K562 (cell line): ENCODE measurements around the gene ZNF680. TPM values are rescaled to one million over a fixed set of nuclear protein-coding genes. Genes with fewer than 3 reads are reported as not detected.

Experiments used
- CBX2 ChIP-seq: fragments of 200-600 bp; sonication (generic); IDR thresholded peaks from one replicate; pipeline ENCODE4 v1.6.1; 2012; ENCODE audit warnings: mild to moderate bottlenecking, low read length, inconsistent platforms; ENCODE audit not compliant: insufficient read depth, poor library complexity, severe bottlenecking
- CSDE1 ChIP-seq, 2 experiments: fragments of 450-650 bp; IDR thresholded peaks; 2 replicates each; pipeline ENCODE4 v1.6.1; 2016; ENCODE audit warnings: mild to moderate bottlenecking in 1 of 2
- HDAC3 ChIP-seq: fragments of 450-650 bp; IDR thresholded peaks from 2 replicates; pipeline ENCODE4 v1.6.1; 2018; ENCODE audit warnings: borderline replicate concordance, mild to moderate bottlenecking, moderate library complexity; ENCODE audit not compliant: partially characterized antibody
- NCOA6 ChIP-seq: fragments of 450-650 bp; IDR thresholded peaks from 2 replicates; pipeline ENCODE4 v1.6.1; 2017; ENCODE audit warnings: mild to moderate bottlenecking
- NFE2L1 ChIP-seq: fragments of 450-650 bp; IDR thresholded peaks from 2 replicates; pipeline ENCODE4 v1.6.1; 2016; ENCODE audit warnings: missing genetic modification characterization, low read depth, mild to moderate bottlenecking, missing compliant biosample characterization, moderate library complexity, borderline replicate concordance
- RHOXF2B ChIP-seq: fragments of 250-450 bp; sonication (Bioruptor Pico); conservative IDR thresholded peaks from 2 replicates; pipeline ENCODE4 v1.5.1; 2021
- TAF1 ChIP-seq: IDR thresholded peaks from 2 replicates; pipeline ENCODE4 v1.6.1; 2011; ENCODE audit warnings: mild to moderate bottlenecking, low read length, moderate library complexity; ENCODE audit not compliant: insufficient read depth, control insufficient read depth, severe bottlenecking; ENCODE audit errors: extremely low read depth
- TBL1XR1 ChIP-seq, 2 experiments: IDR thresholded peaks; 2 replicates each; pipeline ENCODE4 v1.6.1; 2012; ENCODE audit warnings: improper control_type of control experiment in 2 of 2, low read length in 2 of 2, mild to moderate bottlenecking in 1 of 2
- YY1 ChIP-seq, 3 experiments: IDR thresholded peaks; 2 replicates each; pipeline ENCODE4 v1.6.1; 2011; ENCODE audit warnings: low read length in 2 of 3, mild to moderate bottlenecking in 2 of 3, moderate library complexity in 2 of 3, borderline replicate concordance in 1 of 3, control low read depth in 1 of 3, low read depth in 1 of 3; ENCODE audit not compliant: insufficient read depth in 3 of 3, insufficient replicate concordance in 2 of 3, control insufficient read depth in 1 of 3, insufficient read length in 1 of 3; ENCODE audit errors: extremely low read depth in 1 of 3
- ZNF24 ChIP-seq: fragments of 450-650 bp; IDR thresholded peaks from 2 replicates; pipeline ENCODE4 v1.6.1; 2016
- ZNF696 ChIP-seq: fragments of 250-450 bp; sonication (Bioruptor Pico); conservative IDR thresholded peaks from 2 replicates; pipeline ENCODE4 v1.4.0; 2020; ENCODE audit warnings: mild to moderate bottlenecking, moderate library complexity
- polyA plus RNA-seq, 8 experiments: library from polyadenylated mRNA; depleted of rRNA in 4 of 8; stranded (reverse) in 5 of 8; unstranded in 3 of 8; fragments of >200 nt; fragmentation: Nextera tagmentation in 2 of 8; fragmentation: Illumina TruSeq in 1 of 8; extraction: Ambion mirVana in 2 of 8; extraction: Trizol in 1 of 8; gene quantifications; 2 replicates each; pipeline versions ENCODE4 v1.2.1 to v1.2.3, GENCODE V29; 2011 to 2014; ENCODE audit warnings: inconsistent platforms in 1 of 8, missing spikeins in 1 of 8
- total RNA-seq, 7 experiments: library from RNA; depleted of rRNA in 6 of 7; stranded (reverse); fragments of >200 nt in 6 of 7; fragmentation: Illumina TruSeq in 2 of 7; extraction: Trizol in 2 of 7; gene quantifications; 2 replicates each; pipeline versions ENCODE4 v1.2.1 to v1.2.3, GENCODE V29; 2011 to 2021; ENCODE audit warnings: low replicate concordance in 1 of 7
- TF ChIP-seq, protein P1 (sequence below), 2 experiments: fragments of 150-350 bp in 1 of 2; IDR thresholded peaks; 2 replicates each; pipeline ENCODE4 v1.6.1; 2012 to 2016; ENCODE audit warnings: low read depth in 2 of 2, low read length in 2 of 2, mild to moderate bottlenecking in 1 of 2, moderate library complexity in 1 of 2
- TF ChIP-seq, protein P2 (sequence below): sonication (generic); formaldehyde crosslinking; IDR thresholded peaks from 2 replicates; pipeline ENCODE4 v1.8.1; 2023; ENCODE audit warnings: mild to moderate bottlenecking, missing genetic modification reagents
- TF ChIP-seq, protein P3 (sequence below): fragments of 450-650 bp; IDR thresholded peaks from 2 replicates; pipeline ENCODE4 v1.6.1; 2016; ENCODE audit warnings: borderline replicate concordance
- TF ChIP-seq, protein P4 (sequence below): fragments of 450-650 bp; IDR thresholded peaks from 2 replicates; pipeline ENCODE4 v1.6.1; 2017; ENCODE audit warnings: mild to moderate bottlenecking, moderate library complexity

Gene ZNF680
- total and polyA plus RNA-seq, 9 of the 15 experiments (the other 6 are each of a cell fraction or from before 2014, with no cell fraction given): 7.0 to 25.0 (median 12.0) TPM

DNA sequence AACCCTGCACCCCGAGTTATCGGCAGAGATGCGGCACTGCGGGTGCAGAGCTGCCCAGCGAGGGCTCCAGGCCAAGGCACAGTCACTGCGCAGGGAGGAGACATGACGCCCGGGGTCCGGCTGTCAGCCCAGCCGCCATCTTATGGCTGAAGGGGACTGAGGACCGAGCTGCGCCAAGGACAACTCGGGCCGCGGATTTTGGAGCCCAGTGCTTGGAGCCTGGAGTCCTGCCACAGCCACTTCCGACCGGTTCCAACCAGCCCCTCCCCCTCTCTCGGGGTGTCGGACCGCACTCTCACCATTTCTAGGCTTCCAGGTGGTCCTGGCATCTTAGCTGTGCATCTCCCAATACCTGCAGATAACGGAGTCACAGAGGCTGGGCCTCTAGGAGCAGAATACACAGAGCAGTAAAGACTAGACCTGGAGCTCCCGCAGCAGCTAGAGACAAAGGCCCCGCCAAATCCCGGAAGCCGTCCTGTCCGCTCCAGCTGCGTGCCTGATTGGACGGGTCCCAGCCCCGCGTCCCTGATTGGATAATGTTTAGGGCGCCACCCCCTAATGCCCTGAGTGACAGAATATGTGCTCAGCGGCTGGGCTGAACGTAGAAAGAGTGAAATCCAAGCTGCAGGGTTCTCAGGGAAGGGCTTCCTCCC, at the start of gene ZNF680 (continued):
- TF ChIP-seq, protein P1, sequence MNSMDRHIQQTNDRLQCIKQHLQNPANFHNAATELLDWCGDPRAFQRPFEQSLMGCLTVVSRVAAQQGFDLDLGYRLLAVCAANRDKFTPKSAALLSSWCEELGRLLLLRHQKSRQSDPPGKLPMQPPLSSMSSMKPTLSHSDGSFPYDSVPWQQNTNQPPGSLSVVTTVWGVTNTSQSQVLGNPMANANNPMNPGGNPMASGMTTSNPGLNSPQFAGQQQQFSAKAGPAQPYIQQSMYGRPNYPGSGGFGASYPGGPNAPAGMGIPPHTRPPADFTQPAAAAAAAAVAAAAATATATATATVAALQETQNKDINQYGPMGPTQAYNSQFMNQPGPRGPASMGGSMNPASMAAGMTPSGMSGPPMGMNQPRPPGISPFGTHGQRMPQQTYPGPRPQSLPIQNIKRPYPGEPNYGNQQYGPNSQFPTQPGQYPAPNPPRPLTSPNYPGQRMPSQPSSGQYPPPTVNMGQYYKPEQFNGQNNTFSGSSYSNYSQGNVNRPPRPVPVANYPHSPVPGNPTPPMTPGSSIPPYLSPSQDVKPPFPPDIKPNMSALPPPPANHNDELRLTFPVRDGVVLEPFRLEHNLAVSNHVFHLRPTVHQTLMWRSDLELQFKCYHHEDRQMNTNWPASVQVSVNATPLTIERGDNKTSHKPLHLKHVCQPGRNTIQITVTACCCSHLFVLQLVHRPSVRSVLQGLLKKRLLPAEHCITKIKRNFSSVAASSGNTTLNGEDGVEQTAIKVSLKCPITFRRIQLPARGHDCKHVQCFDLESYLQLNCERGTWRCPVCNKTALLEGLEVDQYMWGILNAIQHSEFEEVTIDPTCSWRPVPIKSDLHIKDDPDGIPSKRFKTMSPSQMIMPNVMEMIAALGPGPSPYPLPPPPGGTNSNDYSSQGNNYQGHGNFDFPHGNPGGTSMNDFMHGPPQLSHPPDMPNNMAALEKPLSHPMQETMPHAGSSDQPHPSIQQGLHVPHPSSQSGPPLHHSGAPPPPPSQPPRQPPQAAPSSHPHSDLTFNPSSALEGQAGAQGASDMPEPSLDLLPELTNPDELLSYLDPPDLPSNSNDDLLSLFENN (IDR thresholded peaks at IDR 0.05; ENCODE audit: low read depth in 2 of 2, low read length in 2 of 2): 0 out of 4 replicates have a peak, but pooled peaks of 1 of the 2 experiments have one; percentile 11
- TF ChIP-seq ZNF696 (CRISPR knock-in tag) (no peak), ZNF24 (no peak), CSDE1 (IDR thresholded peaks at IDR 0.05) (no peak), TBL1XR1 (IDR thresholded peaks at IDR 0.05; ENCODE audit: low read length in 2 of 2) (0 out of 4 replicates have a peak, but pooled peaks of 1 of the 2 experiments have one; percentile 39), TAF1 (peak; percentile 71), CBX2 (no peak), NFE2L1 (tag) (no peak), NCOA6 (no peak), RHOXF2B (CRISPR knock-in tag) (no peak), HDAC3 (no peak), YY1 (IDR thresholded peaks at IDR 0.05; ENCODE audit: borderline replicate concordance in 1 of 3, control insufficient read depth in 1 of 3, extremely low read depth in 1 of 3, insufficient read depth in 3 of 3, insufficient read length in 1 of 3, insufficient replicate concordance in 2 of 3, low read depth in 1 of 3, low read length in 2 of 3) (peak; percentile 48 to 92 (median 81))
- TF ChIP-seq, protein P2, sequence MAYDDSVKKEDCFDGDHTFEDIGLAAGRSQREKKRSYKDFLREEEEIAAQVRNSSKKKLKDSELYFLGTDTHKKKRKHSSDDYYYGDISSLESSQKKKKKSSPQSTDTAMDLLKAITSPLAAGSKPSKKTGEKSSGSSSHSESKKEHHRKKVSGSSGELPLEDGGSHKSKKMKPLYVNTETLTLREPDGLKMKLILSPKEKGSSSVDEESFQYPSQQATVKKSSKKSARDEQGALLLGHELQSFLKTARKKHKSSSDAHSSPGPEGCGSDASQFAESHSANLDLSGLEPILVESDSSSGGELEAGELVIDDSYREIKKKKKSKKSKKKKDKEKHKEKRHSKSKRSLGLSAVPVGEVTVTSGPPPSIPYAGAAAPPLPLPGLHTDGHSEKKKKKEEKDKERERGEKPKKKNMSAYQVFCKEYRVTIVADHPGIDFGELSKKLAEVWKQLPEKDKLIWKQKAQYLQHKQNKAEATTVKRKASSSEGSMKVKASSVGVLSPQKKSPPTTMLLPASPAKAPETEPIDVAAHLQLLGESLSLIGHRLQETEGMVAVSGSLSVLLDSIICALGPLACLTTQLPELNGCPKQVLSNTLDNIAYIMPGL (CRISPR knock-in tag): no peak
- TF ChIP-seq, protein P3, sequence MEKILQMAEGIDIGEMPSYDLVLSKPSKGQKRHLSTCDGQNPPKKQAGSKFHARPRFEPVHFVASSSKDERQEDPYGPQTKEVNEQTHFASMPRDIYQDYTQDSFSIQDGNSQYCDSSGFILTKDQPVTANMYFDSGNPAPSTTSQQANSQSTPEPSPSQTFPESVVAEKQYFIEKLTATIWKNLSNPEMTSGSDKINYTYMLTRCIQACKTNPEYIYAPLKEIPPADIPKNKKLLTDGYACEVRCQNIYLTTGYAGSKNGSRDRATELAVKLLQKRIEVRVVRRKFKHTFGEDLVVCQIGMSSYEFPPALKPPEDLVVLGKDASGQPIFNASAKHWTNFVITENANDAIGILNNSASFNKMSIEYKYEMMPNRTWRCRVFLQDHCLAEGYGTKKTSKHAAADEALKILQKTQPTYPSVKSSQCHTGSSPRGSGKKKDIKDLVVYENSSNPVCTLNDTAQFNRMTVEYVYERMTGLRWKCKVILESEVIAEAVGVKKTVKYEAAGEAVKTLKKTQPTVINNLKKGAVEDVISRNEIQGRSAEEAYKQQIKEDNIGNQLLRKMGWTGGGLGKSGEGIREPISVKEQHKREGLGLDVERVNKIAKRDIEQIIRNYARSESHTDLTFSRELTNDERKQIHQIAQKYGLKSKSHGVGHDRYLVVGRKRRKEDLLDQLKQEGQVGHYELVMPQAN: 0 out of 2 replicates have a peak, but pooled peaks have one; percentile 59
- TF ChIP-seq, protein P4, sequence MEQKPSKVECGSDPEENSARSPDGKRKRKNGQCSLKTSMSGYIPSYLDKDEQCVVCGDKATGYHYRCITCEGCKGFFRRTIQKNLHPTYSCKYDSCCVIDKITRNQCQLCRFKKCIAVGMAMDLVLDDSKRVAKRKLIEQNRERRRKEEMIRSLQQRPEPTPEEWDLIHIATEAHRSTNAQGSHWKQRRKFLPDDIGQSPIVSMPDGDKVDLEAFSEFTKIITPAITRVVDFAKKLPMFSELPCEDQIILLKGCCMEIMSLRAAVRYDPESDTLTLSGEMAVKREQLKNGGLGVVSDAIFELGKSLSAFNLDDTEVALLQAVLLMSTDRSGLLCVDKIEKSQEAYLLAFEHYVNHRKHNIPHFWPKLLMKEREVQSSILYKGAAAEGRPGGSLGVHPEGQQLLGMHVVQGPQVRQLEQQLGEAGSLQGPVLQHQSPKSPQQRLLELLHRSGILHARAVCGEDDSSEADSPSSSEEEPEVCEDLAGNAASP: no peak
